ENCODE data around the gene DLK1. TPM values are rescaled to one million over a fixed set of nuclear protein-coding genes. Genes with fewer than 3 reads are reported as not detected.
A peak's percentile ranks its signal among the peaks of the same experiment; 100 is the strongest.

DLK1 gene
- total RNA-seq, 1 donor: not detected

GRCh38 chr14:100693877-100694578 lies 32.7 kb upstream of the DLK1 start:
- TF ChIP-seq CTCF (IDR thresholded peaks at IDR 0.05; ENCODE audit: extremely low read depth, low read depth, low read length): no peak
- no peak for DNase-seq (ENCODE audit: insufficient read length, low spot score, missing footprints)
- Histone ChIP-seq H3K4me3 (ENCODE audit: insufficient read depth, low read length) (no peak overlapping the region), H3K9me3 (ENCODE audit: low read depth, low read length) (no peaks in the 10 kb centered on the region), H3K4me1 (ENCODE audit: insufficient read depth, low read length) (peaks cover 36% of the 10 kb centered on the region), H3K27me3 (ENCODE audit: insufficient read depth, low read length) (no peaks in the 10 kb centered on the region), H3K79me2 (ENCODE audit: insufficient read depth, low read length) (no peaks in the 10 kb centered on the region), H3K4me2 (ENCODE audit: insufficient read depth, low read length) (no peak overlapping the region), H2AFZ (ENCODE audit: low read length) (no peak overlapping the region), H4K20me1 (ENCODE audit: insufficient read depth, low read length) (no peaks in the 10 kb centered on the region), H3K36me3 (ENCODE audit: insufficient read depth, low read length) (no peaks in the 10 kb centered on the region), H3K27ac (ENCODE audit: low read depth, low read length) (no peak overlapping the region)

- Histone ChIP-seq H3K4me2 (ENCODE audit: insufficient read depth, low read length) (no peak overlapping the region), H2AFZ (ENCODE audit: low read length) (peak overlapping the region; percentile 26), H3K27me3 (ENCODE audit: insufficient read depth, low read length) (no peaks in the 10 kb centered on the region)
Measured at GRCh38 chr14:100694579-100695422, 31.9 kb upstream of the DLK1 start.

GRCh38 chr14:100695423-100695738 lies 31.3 kb upstream of the DLK1 start:
- H3K27me3 ChIP-seq (ENCODE audit: insufficient read depth, low read length): no peaks in the 10 kb centered on the region
- H3K9me3 ChIP-seq (ENCODE audit: low read depth, low read length): no peaks in the 10 kb centered on the region
- peak overlapping the region; percentile 26 for H2AFZ ChIP-seq (ENCODE audit: low read length)
- no peaks in the 10 kb centered on the region for H4K20me1 ChIP-seq (ENCODE audit: insufficient read depth, low read length)
- H3K4me3 ChIP-seq (ENCODE audit: insufficient read depth, low read length): no peak overlapping the region
- peaks cover 32% of the 10 kb centered on the region for H3K4me1 ChIP-seq (ENCODE audit: insufficient read depth, low read length)
- TF ChIP-seq CTCF (IDR thresholded peaks at IDR 0.05; ENCODE audit: extremely low read depth, low read depth, low read length): no peak
- H3K27ac ChIP-seq (ENCODE audit: low read depth, low read length): no peak overlapping the region
- no peak for DNase-seq (ENCODE audit: insufficient read length, low spot score, missing footprints)
- H3K4me2 ChIP-seq (ENCODE audit: insufficient read depth, low read length): no peak overlapping the region
- no peaks in the 10 kb centered on the region for H3K79me2 ChIP-seq (ENCODE audit: insufficient read depth, low read length)
- H3K36me3 ChIP-seq (ENCODE audit: insufficient read depth, low read length): no peaks in the 10 kb centered on the region

More at GRCh38 chr14:100694579-100695422, 31.9 kb upstream of the DLK1 start:
- Histone ChIP-seq H3K36me3 (ENCODE audit: insufficient read depth, low read length) (no peaks in the 10 kb centered on the region), H3K9me3 (ENCODE audit: low read depth, low read length) (no peaks in the 10 kb centered on the region), H3K4me3 (ENCODE audit: insufficient read depth, low read length) (no peak overlapping the region), H3K79me2 (ENCODE audit: insufficient read depth, low read length) (no peaks in the 10 kb centered on the region), H4K20me1 (ENCODE audit: insufficient read depth, low read length) (no peaks in the 10 kb centered on the region), H3K4me1 (ENCODE audit: insufficient read depth, low read length) (peaks cover 32% of the 10 kb centered on the region), H3K27ac (ENCODE audit: low read depth, low read length) (no peak overlapping the region)
- no peak for TF ChIP-seq CTCF (IDR thresholded peaks at IDR 0.05; ENCODE audit: extremely low read depth, low read depth, low read length)
- no peak for DNase-seq (ENCODE audit: insufficient read length, low spot score, missing footprints)

- H3K27me3 ChIP-seq (ENCODE audit: insufficient read depth, low read length): no peaks in the 10 kb centered on the region
- peaks cover 31% of the 10 kb centered on the region for H3K4me1 ChIP-seq (ENCODE audit: insufficient read depth, low read length)
- no peaks in the 10 kb centered on the region for H3K9me3 ChIP-seq (ENCODE audit: low read depth, low read length)
- no peaks in the 10 kb centered on the region for H3K36me3 ChIP-seq (ENCODE audit: insufficient read depth, low read length)
- no peaks in the 10 kb centered on the region for H4K20me1 ChIP-seq (ENCODE audit: insufficient read depth, low read length)
- H3K4me3 ChIP-seq (ENCODE audit: insufficient read depth, low read length): no peak overlapping the region
- H3K4me2 ChIP-seq (ENCODE audit: insufficient read depth, low read length): no peak overlapping the region
- H3K79me2 ChIP-seq (ENCODE audit: insufficient read depth, low read length): no peaks in the 10 kb centered on the region
- no peak for DNase-seq (ENCODE audit: insufficient read length, low spot score, missing footprints)
- no peak overlapping the region for H2AFZ ChIP-seq (ENCODE audit: low read length)
- no peak overlapping the region for H3K27ac ChIP-seq (ENCODE audit: low read depth, low read length)
- no peak for TF ChIP-seq CTCF (IDR thresholded peaks at IDR 0.05; ENCODE audit: extremely low read depth, low read depth, low read length)
Measured at GRCh38 chr14:100696008-100696407, 30.7 kb upstream of the DLK1 start.

Measured in osteoblast (primary cell).